GM12878 (cell line): ENCODE data around the gene F7. TPM values are rescaled to one million over a fixed set of nuclear protein-coding genes. Genes with fewer than 3 reads are reported as not detected.

ENCODE experiments used
- ATAC-seq: fragments of 200-7000 bp; cut with Tn5 transposase; 3 replicates; pipeline ENCODE4 v1.9.1; 2020; ENCODE audit warnings: mild to moderate bottlenecking, moderate library complexity
- BruUV-seq: library from RNA; stranded (reverse); fragments of 400-500 nt; replicated peaks from 2 replicates; lab custom pipeline; 2021; lab: Mats Ljungman, UMichigan
- CTCF ChIA-PET: fragments of 300-600 bp; sonication (Branson Sonifier 250); formaldehyde crosslinking; extraction: SDS; loops from one replicate; lab custom pipeline; 2021; ENCODE audit warnings: inconsistent platforms; lab: Yijun Ruan, JAX
- POLR2A ChIA-PET: fragments of 350-600 bp; formaldehyde crosslinking; extraction: SDS; loops from one replicate; lab custom pipeline; 2021; ENCODE audit warnings: inconsistent platforms; lab: Charles Lee
- RAD21 ChIA-PET: fragments of 300-600 bp; sonication (Branson Sonifier 250); formaldehyde crosslinking; loops from one replicate; lab custom pipeline; 2023; ENCODE audit warnings: antibody characterized with exemption; ENCODE audit not compliant: unreplicated experiment; lab: Charles Lee
- SMC1A ChIA-PET: fragments of 300-600 bp; sonication (Branson Sonifier 250); formaldehyde crosslinking; loops from one replicate; lab custom pipeline; 2023; ENCODE audit not compliant: unreplicated experiment, uncharacterized antibody; lab: Charles Lee
- DNase-seq: peaks from one replicate; pipeline ENCODE4 v3.0.0-alpha.2; 2011; ENCODE audit warnings: low read depth, low spot score
- FAIRE-seq: peaks from 3 replicates; lab custom pipeline; 2011; peaks lifted over from hg19 to GRCh38; lab: Jason Lieb, UNC
- H2AFZ ChIP-seq: 2 replicates; pipeline ENCODE4 v1.6.0; 2011; ENCODE audit warnings: low read depth, low read length, control low read depth; ENCODE audit not compliant: control insufficient read depth
- H3K27ac ChIP-seq: 2 replicates; pipeline ENCODE4 v1.5.1; 2011; ENCODE audit warnings: control low read depth; ENCODE audit not compliant: control insufficient read depth, insufficient read depth
- H3K27me3 ChIP-seq, 2 experiments: replicated peaks in 1 of 2; 2 replicates each; pipeline versions ENCODE4 v1.6.0 to v1.6.1; 2011; ENCODE audit warnings: low read length in 1 of 2; ENCODE audit not compliant: control insufficient read depth in 2 of 2, insufficient read depth in 2 of 2
- H3K36me3 ChIP-seq, 2 experiments: 2 replicates each; pipeline ENCODE4 v1.5.1; 2011; ENCODE audit warnings: low read length in 1 of 2; ENCODE audit not compliant: control insufficient read depth in 2 of 2, insufficient read depth in 2 of 2
- H3K4me1 ChIP-seq: 2 replicates; pipeline ENCODE4 v1.6.1; 2011; ENCODE audit warnings: mild to moderate bottlenecking, low read length, moderate library complexity, mixed read lengths; ENCODE audit not compliant: control insufficient read depth, insufficient read depth
- H3K4me2 ChIP-seq: 2 replicates; pipeline ENCODE4 v1.6.0; 2011; ENCODE audit warnings: control low read depth; ENCODE audit not compliant: control insufficient read depth, insufficient read depth
- H3K4me3 ChIP-seq: fragments of 200-600 bp; sonication (generic); 2 replicates; pipeline ENCODE4 v1.5.1; 2016
- H3K79me2 ChIP-seq: 2 replicates; pipeline ENCODE4 v1.6.0; 2011; ENCODE audit warnings: low read length; ENCODE audit not compliant: control insufficient read depth, insufficient read depth
- H3K9ac ChIP-seq: 2 replicates; pipeline ENCODE4 v1.8.0; 2011; ENCODE audit warnings: low read length, control low read depth, mixed read lengths; ENCODE audit not compliant: control insufficient read depth, insufficient read depth
- H3K9me3 ChIP-seq: replicated peaks from 3 replicates; pipeline ENCODE4 v1.5.1; 2011; ENCODE audit warnings: mild to moderate bottlenecking, low read length; ENCODE audit not compliant: control insufficient read depth, insufficient read depth
- H4K20me1 ChIP-seq: 2 replicates; pipeline ENCODE4 v1.6.0; 2011; ENCODE audit not compliant: control insufficient read depth, insufficient read depth
- HDGF ChIP-seq: fragments of 450-650 bp; IDR thresholded peaks from 2 replicates; pipeline ENCODE4 v1.6.1; 2016; ENCODE audit warnings: antibody characterized with exemption
- JUND ChIP-seq: IDR thresholded peaks from 2 replicates; pipeline ENCODE4 v1.6.1; 2012; ENCODE audit warnings: low read depth, mild to moderate bottlenecking, low read length, improper control_type of control experiment, moderate library complexity
- NR2C1 ChIP-seq: fragments of 450-650 bp; IDR thresholded peaks from 2 replicates; pipeline ENCODE4 v1.6.1; 2017; ENCODE audit warnings: antibody characterized with exemption, mild to moderate bottlenecking, moderate library complexity
- RELA ChIP-seq: fragments of 450-650 bp; IDR thresholded peaks from 2 replicates; pipeline ENCODE4 v1.8.0; 2014; ENCODE audit warnings: borderline replicate concordance; ENCODE audit not compliant: partially characterized antibody
- SPI1 ChIP-seq: IDR thresholded peaks from 2 replicates; pipeline ENCODE4 v1.6.1; 2011; ENCODE audit warnings: low read depth, mild to moderate bottlenecking, low read length, moderate library complexity, borderline replicate concordance; ENCODE audit not compliant: insufficient read depth
- SUPT20H ChIP-seq: IDR thresholded peaks from 2 replicates; pipeline ENCODE4 v1.6.1; 2011; ENCODE audit warnings: low read depth, mild to moderate bottlenecking, low read length, moderate library complexity, borderline replicate concordance; ENCODE audit not compliant: control insufficient read depth
- ZBTB33 ChIP-seq: fragments of 450-650 bp; IDR thresholded peaks from 2 replicates; pipeline ENCODE4 v1.6.1; 2017; ENCODE audit warnings: mild to moderate bottlenecking
- WGBS: methylation state at CpG from one replicate; pipeline ENCODE4 v1.1.6; 2016; ENCODE audit warnings: low lambda C conversion rate; ENCODE audit not compliant: insufficient replicate concordance, insufficient coverage; ENCODE audit errors: missing lambda C conversion rate; 5-methylcytosine and 5-hydroxymethylcytosine counted together
- in situ Hi-C: fragments of 300-500 bp; cut with MboI; formaldehyde crosslinking; loops from 9 replicates; pipeline ENCODE4 v1.14.3; 2018; ENCODE audit warnings: mixed read lengths
- intact Hi-C: fragments of 100-400 bp; cut with micrococcal nuclease; formaldehyde crosslinking; loops from one replicate; pipeline ENCODE4 v1.14.2; 2022; ENCODE audit not compliant: unreplicated experiment
- polyA plus RNA-seq, 11 experiments: library from polyadenylated mRNA; depleted of rRNA in 4 of 11; unstranded in 6 of 11; stranded (reverse) in 5 of 11; fragments of >200 nt; fragmentation: Nextera tagmentation in 4 of 11; fragmentation: Illumina TruSeq in 1 of 11; extraction: Ambion mirVana in 4 of 11; extraction: Trizol in 1 of 11; gene quantifications; 1 replicate in 1 of 11; 2 replicates in 10 of 11; pipeline versions ENCODE4 v1.2.1 to v1.2.3, GENCODE V29; 2011 to 2016; ENCODE audit warnings: inconsistent platforms in 2 of 11, missing spikeins in 2 of 11, low read depth in 1 of 11
- total RNA-seq, 4 experiments: library from RNA; depleted of rRNA in 3 of 4; stranded (reverse); fragments of >200 nt in 3 of 4; fragmentation: Illumina TruSeq in 1 of 4; extraction: Trizol in 1 of 4; gene quantifications; 2 replicates each; pipeline versions ENCODE4 v1.2.1 to v1.2.3, GENCODE V29; 2013 to 2021

The F7 gene
- total and polyA plus RNA-seq, 10 of the 15 experiments (the other 5 are each of a cell fraction or from before 2014, with no cell fraction given), result not detected

GRCh38 chr13:113139577-113139976, 34.0 kb downstream of the F7 start (continued):
- no peak for TF ChIP-seq SPI1

GRCh38 chr13:113140677-113141600, 35.3 kb downstream of the F7 start:
- Histone ChIP-seq H3K27me3 (no peaks in the 10 kb centered on the region; a peak in 1 of 4 replicates), H3K27ac (no peak overlapping the region), H3K4me2 (no peak overlapping the region), H3K4me3 (no peak overlapping the region), H3K9me3 (no peaks in the 10 kb centered on the region; the same call in 2 of the 3 replicates), H4K20me1 (no peaks in the 10 kb centered on the region), H3K79me2 (no peaks in the 10 kb centered on the region), H3K36me3 (no peaks in the 10 kb centered on the region), H3K9ac (no peak overlapping the region), H2AFZ (no peak overlapping the region), H3K4me1 (no peaks in the 10 kb centered on the region)
- intact Hi-C loops, result no loop called here
- no TSS peak for BruUV-seq
- SMC1A ChIA-PET, result no interaction called here
- RAD21 ChIA-PET, result no interaction called here
- ATAC-seq (no peak), DNase-seq (no peak), FAIRE-seq (no peak)
- in situ Hi-C loops, result no loop called here
- TF ChIP-seq NR2C1 (no peak), SUPT20H (no peak), RELA (no peak), HDGF (no peak), JUND (no peak), ZBTB33 (no peak)
- 44% methylated on average over 26 of the region's 26 CpGs for whole genome bisulfite sequencing
- CTCF ChIA-PET, result no interaction called here
- POLR2A ChIA-PET, result no interaction called here
